Stimulated activated CD4-positive, alpha-beta T cell treated with anti-CD3 and anti-CD28 coated beads, TNF-alpha, amount 100 ng/mL, for 1 hour (primary cell): ENCODE measurements around the gene HPCA.

Experiments
- DNase-seq, 3 donors: peaks; one replicate each; pipeline ENCODE4 v3.0.0-alpha.2; 2020; ENCODE audit warnings: low read depth in 3 of 3, low spot score in 1 of 3

Gene HPCA

GRCh38 chr1:32888677-32889420, 2.6 kb downstream of the HPCA start:
- DNase-seq, result no peak

- no peak for DNase-seq
These were observed 3.5 kb downstream of the HPCA start for GRCh38 chr1:32889731-32890278.

- no peak for DNase-seq
These were observed 4.4 kb downstream of the HPCA start for GRCh38 chr1:32890516-32891240.

GRCh38 chr1:32891241-32891570, 4.9 kb downstream of the HPCA start:
- DNase-seq, result no peak

GRCh38 chr1:32891630-32892029, 5.3 kb downstream of the HPCA start:
- DNase-seq, result no peak

- peak in 1 of 3 donors; percentile 35 for DNase-seq
These were observed 6.3 kb downstream of the HPCA start for GRCh38 chr1:32892368-32893197.

GRCh38 chr1:32893198-32894018, 7.1 kb downstream of the HPCA start:
- no peak for DNase-seq

GRCh38 chr1:32894019-32894600, 7.8 kb downstream of the HPCA start:
- DNase-seq, result no peak

GRCh38 chr1:32894681-32895080, 8.4 kb downstream of the HPCA start:
- DNase-seq, result no peak

GRCh38 chr1:32895325-32896215, 9.3 kb downstream of the HPCA start:
- DNase-seq, result no peak

GRCh38 chr1:32896451-32896850, 10.2 kb downstream of the HPCA start:
- DNase-seq, result no peak

- DNase-seq, result no peak
These were observed 11.1 kb downstream of the HPCA start for GRCh38 chr1:32897082-32898049.

GRCh38 chr1:32898056-32898455, 11.8 kb downstream of the HPCA start:
- no peak for DNase-seq

- DNase-seq, result no peak
These were observed 12.7 kb downstream of the HPCA start for GRCh38 chr1:32898958-32899357.

GRCh38 chr1:32899586-32900296, 13.4 kb downstream of the HPCA start:
- DNase-seq, result no peak

- DNase-seq, result no peak
These were observed 14.2 kb downstream of the HPCA start for GRCh38 chr1:32900371-32900955.
